Measurements from ENCODE around the gene PNLIPRP2.

DNA sequence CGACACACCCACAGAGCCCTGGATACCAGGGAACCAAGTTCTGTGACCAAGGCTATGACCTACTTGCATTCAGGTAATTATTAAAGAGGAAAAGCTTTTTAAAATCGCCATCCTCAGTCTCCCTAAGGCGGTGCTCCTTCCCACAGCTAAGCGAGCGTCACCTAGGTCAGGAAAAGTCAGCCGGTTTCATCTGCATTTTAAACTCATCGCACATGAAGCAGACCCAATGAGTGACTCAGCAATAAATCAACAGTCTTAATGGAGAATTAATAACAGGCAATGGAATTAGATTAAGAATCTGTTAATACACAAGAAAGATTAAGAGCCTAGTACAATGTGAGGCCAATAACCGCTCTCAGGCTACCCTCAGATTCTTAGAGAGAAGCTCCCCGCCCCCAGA lies 62.4 kb downstream of the PNLIPRP2 start:
- no peak for TF ChIP-seq SP1 (CRISPR knock-in tag; conservative IDR thresholded peaks at IDR 0.05)
- no peak for TF ChIP-seq ESRRA (CRISPR knock-in tag; IDR thresholded peaks at IDR 0.05; ENCODE audit: borderline replicate concordance)
- TF ChIP-seq, protein P1, sequence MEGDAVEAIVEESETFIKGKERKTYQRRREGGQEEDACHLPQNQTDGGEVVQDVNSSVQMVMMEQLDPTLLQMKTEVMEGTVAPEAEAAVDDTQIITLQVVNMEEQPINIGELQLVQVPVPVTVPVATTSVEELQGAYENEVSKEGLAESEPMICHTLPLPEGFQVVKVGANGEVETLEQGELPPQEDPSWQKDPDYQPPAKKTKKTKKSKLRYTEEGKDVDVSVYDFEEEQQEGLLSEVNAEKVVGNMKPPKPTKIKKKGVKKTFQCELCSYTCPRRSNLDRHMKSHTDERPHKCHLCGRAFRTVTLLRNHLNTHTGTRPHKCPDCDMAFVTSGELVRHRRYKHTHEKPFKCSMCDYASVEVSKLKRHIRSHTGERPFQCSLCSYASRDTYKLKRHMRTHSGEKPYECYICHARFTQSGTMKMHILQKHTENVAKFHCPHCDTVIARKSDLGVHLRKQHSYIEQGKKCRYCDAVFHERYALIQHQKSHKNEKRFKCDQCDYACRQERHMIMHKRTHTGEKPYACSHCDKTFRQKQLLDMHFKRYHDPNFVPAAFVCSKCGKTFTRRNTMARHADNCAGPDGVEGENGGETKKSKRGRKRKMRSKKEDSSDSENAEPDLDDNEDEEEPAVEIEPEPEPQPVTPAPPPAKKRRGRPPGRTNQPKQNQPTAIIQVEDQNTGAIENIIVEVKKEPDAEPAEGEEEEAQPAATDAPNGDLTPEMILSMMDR (IDR thresholded peaks at IDR 0.05), result no peak
- no peak for TF ChIP-seq JUN (CRISPR knock-in tag; IDR thresholded peaks at IDR 0.05)
- TF ChIP-seq ZNF263 (CRISPR knock-in tag; IDR thresholded peaks at IDR 0.05; ENCODE audit: low read depth), result no peak
- TF ChIP-seq EMX1 (CRISPR knock-in tag; IDR thresholded peaks at IDR 0.05), result no peak
- TF ChIP-seq NR2C2 (CRISPR knock-in tag; IDR thresholded peaks at IDR 0.05), result no peak
- TF ChIP-seq, protein P2, sequence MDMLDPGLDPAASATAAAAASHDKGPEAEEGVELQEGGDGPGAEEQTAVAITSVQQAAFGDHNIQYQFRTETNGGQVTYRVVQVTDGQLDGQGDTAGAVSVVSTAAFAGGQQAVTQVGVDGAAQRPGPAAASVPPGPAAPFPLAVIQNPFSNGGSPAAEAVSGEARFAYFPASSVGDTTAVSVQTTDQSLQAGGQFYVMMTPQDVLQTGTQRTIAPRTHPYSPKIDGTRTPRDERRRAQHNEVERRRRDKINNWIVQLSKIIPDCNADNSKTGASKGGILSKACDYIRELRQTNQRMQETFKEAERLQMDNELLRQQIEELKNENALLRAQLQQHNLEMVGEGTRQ (CRISPR knock-in tag; IDR thresholded peaks at IDR 0.05), result no peak
- TF ChIP-seq KAT7 (CRISPR knock-in tag; IDR thresholded peaks at IDR 0.05; ENCODE audit: borderline replicate concordance), result no peak
